ENCODE results near the gene RAB11FIP4.
A peak's percentile ranks its signal among the peaks of the same experiment; 100 is the strongest.

The RAB11FIP4 gene

DNA sequence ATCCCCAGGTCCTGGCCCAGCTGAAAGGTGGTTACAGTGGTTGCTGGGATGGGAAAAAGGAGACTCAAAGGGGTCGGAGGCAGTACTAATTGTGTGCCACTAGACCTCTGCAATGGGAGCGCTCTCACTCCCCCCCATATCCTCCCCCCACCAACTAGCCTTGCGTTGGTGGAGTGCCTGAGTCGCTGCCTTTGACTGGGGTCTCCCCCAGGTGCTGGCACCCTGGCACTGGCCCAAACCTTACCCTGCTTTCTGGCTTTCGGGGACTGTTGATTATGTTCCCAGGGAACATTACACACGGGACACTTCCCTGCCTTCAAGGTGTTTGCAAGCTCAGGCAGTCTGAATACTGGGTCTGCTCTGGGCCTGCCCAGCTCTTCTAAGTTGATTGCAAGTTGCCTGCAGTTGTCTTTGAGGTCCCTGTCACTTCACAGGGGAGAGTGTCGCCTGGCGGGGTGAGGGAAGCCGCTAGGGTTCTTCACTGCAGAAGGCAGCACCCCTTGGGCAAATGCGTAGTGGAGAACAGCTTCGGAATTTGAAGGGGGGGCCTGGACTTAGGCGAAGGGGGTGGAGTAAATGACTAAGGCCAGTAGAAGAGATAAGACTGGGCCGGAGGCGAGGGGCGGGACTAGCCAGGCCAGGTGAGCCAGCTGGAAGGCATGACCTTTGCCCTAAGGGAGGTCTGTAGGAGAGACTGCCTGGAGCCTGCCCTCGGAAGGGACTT lies 98.0 kb downstream of the RAB11FIP4 start:
- no peak for DNase-seq

DNA sequence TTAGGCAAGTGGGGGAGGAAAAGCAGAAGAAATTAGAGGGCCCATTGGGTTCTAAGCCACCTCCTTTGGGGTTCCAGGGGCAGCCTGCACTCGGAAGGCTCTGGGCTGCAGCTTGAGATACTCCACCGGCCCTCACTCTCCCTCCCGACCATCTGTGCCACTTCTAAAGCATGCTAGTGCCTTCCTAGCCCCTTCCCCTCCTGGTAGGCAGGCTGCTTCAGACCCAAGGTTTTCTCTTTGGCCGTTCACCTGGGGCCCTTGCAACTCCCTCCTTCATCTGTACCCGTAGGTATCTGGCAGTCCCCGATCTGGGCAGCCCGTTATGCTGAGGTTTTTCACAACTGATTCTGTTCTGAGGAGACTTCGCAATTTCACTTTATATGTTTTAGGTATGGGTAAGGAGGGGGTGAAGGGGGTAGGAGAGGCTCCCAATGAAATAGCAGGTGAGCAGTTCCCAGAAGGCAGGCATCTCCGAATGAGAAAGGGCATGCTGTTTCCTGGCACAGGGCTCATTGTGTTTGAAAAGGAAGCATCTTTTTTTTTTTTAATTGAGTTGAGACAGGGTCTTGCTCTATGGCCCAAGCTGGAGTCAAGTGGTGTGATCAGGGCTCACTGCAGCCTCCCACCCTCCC lies 98.7 kb downstream of the RAB11FIP4 start:
- DNase-seq = no peak

DNA sequence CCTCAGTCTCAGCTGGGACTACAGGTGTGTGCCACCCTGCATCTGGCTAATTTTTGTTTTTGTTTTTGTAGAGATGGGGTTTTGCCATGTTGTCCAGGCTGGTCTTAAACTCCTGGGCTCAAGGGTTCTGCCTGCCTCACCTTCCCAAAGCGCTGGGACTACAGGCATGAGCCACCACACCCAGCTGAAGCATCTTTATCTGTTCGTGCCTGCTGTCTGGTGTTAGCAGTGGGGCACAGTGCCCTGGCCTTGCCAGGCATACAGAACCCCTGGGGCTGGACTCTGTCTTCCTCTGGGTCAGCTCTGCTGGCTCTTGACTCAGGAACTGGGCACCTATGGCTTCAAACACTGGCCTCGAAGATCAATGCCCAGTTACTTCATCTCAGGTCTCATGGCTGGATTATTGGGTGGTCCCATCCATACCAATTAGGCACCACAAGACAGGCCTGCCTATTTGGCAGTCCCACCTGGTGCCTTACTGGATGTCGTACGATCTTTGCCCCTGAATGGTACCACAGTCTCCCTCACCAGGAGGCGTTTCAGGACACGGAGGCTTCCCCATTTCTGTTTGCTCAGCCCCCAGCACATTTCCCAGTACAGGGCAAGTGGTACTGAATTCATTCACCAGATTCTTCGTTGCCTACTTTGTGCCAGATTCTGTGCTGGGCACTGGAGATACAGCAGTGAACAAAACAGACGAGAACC lies 99.3 kb downstream of the RAB11FIP4 start:
- no peak for DNase-seq

DNA sequence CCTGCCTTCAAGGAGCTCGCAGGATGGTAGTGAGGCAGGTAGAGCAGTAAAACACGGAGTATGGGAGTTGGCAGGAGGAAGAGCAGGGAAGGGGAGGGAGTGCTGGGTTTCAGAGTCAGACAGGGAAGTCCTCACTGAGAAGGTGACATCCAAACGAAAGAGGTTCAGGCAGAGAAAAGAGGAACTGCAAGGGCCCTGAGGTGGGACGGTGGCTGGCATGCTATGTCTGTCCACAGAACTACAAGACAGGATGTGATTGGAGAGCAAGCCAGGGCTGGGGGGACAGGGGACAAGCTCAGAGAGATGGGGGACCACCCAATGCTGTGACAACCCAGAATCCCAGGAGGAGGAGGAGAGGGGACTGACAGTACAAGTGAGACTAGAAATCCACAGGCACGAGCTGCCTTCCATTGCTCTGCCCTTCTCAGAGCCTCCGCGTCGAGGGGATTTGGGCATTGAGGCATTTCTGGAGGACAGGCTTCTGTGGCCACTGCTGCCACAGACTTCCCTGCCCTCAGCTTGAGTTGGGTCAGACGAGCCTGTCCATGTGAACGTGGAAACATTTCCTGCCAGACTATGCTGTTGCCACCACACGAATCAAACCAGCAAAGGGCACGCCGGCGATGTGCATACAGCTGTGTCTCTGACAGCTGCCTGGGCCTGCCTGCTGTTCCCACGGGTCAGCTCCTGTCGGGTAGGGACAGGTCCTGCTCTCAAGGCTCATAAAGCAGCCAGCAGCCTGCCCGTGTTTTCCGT lies 100.1 kb downstream of the RAB11FIP4 start:
- peak; percentile 66 for DNase-seq

DNA sequence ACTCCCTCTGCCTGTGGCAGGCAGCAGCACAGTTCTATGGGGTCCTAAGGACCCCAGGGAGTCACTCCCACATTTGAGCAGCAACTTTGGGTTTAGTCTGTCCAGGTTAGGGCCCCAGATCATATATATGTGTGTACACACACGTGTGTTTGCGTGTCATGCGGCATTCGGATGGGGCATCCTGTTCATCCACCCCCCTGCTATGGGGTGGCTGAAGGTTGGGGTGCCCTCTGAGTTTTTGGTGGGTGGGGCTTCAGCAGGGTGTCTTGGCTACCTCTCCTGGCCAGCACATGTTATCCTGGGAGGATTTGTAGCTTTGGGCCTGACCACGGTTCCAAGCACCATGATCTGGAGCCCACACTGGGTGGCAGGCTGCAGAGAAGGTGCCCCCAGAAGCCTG lies 100.7 kb downstream of the RAB11FIP4 start:
- no peak for DNase-seq

DNA sequence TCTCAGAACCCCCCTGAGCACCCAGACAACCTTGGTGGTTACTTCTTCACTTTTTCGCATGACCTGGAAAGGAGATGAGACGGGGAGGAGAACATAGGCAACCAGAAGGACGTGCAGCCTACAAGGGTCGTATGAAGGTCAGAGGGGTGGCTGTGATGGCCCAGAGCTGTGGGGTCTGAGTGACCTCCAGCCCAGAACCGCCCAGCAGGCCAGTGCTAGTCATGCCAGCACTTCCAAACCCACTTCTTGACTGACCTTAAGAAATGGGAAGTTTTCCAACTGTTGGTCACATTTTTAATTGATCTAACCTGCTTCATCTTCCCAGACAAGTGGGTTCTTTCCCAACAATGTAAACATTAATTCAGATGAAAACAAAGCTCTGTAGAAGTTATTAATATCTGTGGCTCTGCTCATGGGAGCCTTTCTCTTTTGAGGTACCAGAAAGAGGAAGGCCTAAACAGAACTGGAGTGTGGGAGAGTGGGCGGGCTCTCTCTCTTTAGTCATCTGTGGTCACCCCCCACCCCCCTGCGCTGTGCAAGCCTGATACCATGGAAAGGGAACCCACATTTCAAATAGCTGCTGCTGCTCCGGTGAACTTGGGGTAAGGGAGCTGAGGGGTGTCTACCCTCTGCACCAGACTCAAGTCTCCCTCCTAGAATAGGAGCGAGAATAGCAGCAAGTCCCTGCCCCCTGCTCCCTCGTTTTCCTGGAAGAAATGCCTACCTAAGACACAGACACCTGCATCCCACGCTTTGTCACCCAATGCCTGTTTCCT lies 101.6 kb downstream of the RAB11FIP4 start:
- DNase-seq = peak; percentile 62

DNA sequence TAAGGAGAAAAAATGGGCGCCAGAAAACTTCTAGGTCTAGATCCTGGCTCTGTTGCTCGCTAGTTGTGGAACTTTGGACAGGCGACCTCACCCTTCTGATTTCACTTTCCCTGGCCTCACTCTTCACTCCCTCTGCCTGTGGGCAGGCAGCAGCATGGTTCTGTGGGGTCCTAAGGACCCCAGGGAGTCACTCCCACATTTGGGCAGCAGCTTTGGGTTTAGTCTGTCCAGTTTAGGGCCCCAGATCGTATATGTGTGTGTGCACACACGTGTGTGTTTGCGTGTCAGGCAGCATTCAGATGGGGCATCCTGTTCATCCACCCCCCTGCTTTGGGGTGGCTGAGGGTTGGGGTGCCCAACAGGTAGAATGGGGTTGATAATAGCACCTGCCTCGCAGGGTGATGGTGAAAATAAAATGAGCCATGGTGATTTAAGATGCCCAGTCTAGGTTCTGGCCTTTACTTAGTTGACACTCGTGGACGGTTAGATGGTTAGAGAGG lies 102.2 kb downstream of the RAB11FIP4 start:
- DNase-seq = no peak

DNA sequence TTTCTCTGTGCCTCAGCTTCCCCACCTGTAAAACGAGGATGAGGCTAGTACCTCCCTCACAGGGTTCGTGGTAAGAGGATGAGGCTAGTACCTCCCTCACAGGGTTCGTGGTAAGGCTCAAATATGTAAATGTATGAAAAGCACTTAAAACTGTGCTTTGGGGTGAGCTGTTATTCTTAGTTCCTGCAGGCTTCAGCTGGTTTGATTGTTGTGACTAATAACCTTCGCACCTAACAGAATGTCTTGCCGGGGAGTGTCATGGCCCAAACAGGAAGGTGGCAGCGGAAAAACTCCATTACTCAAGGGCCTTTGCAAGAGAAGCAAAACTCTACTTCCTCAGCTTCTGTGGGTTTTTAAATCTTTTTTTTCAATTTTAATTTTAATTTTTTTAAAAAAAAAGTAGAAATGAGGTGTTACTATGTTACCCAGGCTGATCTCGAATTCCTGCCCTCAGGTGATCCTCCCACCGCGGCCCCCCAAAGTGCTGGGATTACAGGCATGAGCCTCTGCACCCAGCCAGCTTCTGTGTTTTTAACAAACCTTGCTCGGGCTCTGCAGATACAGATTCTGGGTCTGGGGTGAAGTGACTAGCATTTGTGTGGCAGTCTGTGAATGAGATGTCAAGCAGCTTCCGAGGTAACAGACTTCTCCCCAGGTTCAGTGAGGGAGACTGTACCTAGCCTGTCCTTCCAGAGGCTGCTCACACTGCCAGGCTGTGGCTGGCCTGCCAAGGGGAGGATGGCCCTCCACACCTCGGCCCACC lies 103.0 kb downstream of the RAB11FIP4 start:
- peak; percentile 44 for DNase-seq

DNA sequence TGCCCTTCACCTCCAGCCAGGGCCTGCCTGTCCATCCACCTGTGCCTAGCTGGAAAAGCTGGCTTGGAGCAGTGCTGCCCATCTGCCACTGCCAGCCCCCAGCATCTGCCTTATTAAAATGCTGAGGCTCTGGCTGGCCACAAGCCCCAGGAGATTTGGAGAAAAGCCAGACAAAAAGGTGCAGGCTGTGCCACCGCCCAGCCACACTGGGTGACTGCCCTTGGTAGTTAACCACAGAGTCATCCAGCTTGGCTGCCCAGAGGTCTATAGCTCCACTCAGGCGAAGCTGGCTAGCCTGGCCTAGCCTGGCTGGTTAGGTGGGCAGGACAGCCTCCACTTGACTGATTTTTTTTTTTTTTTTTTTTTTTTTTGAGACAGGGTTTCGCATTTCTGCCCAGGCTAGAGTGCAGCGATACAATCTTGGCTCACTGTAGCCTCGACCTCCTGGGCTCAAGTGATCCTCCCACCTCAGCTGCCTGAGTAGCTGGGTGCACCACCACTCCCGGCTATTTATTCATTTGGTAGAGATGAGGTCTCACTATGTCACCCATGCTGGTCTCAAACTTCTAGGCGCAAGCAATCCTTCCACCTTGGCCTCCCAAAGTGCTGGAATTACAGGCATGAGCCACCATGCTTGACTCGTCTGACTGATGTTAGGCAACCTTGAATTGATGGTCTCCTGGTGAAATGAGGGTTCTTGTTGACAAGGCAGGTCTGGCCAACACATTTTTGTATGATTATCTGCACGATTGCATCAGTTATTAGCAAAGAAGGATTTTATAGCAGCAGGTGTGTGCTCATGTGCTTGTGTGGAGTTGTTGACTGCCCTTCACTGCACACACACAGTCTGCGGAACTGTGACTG lies 103.8 kb downstream of the RAB11FIP4 start:
- DNase-seq = no peak

DNA sequence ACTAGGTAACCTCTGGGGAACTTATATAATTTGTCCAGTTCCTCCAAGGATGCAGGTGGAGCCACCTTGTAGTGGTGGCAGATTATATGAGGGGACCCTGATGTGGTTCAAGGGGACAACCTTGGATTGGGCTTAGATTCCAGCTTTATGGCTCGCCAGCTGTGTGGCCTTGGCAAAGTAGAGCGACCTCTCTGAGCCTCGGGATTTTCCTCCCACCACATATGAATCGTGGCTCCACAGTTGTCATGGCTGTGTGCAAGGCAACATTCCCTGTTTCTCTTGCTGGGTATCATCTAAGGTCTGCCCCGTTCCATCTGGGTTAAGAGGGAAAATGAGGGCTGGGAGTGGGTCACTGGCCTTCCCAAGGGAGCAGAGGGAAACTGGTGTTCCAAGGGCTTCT lies 104.6 kb downstream of the RAB11FIP4 start:
- DNase-seq = no peak

DNA sequence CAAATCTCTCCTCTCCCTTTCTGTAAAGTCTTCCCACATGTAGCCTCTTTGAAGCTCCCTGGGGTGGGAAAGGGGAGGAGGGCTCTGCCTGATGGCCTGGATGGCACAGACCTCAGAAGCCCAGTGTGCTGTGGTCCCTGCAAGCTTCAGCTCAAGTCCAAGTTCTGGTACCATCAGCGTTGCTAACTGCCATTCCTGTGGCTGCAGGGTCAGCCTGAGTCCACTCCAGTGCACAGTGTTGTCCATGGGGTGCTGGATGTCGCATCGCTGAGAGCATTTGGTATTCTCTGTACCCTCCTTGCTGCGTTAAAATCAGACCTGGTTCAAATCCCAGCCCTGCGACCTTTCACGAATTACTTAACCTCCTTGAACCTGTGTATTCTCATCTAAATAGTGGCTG lies 105.1 kb downstream of the RAB11FIP4 start:
- no peak for DNase-seq

DNA sequence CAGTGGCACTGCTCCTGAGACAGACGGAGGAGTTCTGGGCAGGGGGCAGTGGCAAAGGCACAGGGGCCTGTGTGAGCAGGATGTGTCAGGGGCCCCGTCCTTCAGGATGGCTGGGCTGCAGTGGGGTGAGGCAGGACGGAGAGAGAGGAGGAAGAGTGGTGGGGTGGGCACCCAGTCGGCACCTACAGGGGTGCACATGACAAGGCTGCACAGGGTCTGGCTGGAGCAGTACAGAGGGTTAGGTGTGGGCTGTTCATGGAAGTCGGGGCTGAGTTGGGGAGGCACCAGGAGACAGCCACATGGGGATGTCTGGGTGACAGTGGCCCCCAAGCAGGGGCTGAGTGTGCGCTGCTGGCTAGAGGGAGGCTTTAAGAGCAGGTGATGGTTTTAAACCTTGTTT lies 106.0 kb downstream of the RAB11FIP4 start:
- DNase-seq = no peak

DNA sequence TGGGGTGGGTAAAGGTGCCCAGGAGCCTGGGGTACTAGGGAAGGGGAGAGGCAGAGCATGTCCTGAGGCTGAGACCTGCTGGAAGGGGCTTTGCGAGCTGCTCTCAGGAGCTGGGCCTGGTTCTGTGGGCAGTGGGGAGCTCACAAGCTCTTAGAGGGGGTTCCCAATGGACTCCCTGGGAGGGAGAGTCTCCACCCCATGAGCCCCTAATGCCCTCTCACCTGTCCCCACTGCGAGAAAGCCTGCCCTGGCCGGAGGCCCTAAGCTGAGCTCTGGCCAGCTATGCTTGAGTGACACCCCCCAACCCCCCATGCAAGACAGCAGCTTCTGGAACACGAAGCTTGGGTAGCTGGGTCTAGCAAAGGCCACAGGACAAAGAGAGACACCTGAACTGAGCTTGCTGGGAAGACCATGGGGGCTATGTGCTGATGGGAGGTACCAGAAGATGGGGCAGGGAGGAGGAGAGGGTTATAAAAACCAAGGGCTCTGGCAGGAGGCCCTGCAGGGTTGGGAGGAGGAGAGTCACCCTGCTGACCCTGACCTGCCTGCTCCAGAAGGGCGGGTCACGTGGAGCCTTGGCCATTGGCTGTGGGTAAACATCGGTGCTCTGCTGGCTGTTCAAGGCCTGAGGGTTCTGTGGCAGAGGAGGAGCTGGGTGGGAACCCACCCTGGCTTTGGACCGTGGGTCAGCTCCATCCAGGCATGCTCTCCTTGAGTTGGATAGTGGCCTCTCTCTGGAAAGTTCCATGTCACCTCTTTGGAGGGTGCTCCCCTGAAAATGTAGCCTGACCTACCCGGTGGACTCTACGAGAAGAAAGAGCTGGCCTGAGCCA lies 106.7 kb downstream of the RAB11FIP4 start:
- no peak for DNase-seq

DNA sequence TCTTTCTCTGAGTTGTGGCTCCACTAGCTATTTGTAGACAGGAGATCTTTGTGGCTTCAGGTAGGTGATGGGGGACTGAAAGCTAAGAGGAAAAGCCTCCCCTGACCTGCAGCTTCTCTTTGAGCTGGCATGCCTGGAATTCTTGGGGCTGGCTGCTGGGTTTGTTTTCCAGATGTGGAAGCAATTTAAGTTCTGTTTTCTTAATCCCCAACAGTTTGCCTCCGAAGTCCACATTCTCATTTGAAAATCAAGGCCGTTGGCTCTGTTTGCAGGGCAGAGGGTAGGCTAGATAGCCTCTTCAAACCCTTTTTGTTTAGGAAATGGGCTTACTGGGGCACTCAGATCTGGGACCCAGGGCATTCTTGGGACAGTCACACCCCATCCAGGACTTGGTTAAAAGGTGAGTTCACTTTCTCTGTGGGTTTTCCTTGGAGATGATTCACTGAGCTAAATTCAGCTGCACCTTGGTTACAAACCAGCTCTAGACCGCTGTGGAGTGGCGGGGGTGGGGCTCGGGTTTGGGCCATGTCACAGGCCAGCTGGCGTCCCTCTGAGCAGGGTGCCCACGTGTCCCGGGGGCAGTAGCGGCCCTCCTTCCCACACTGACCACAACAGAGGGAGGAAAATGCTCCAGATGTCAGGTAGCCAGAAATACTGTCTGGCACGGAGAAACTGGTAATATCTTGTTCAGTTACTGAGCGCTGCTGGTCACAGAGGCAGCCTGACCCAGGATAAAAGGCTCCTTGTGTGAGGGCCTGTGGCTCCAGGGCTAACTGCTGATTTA lies 108.5 kb downstream of the RAB11FIP4 start:
- DNase-seq = no peak

DNA sequence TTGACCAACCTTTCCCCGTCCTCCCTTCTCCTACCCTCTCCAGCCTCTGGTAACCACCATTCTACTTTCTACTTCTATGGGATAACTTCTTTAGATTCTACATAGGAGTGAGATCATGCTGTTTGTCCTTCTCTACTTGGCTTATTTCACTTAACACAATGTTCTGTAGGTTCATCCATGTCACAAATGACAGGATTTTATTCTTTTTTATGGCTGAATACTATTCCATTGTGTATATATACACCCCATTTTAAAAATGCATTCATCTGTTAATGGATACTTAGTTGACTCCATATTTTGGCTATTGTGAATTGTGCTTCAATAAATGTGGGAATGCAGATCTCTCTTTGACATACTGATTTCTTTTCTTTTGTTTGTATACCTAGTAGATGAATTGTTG lies 115.0 kb downstream of the RAB11FIP4 start:
- DNase-seq = no peak

DNA sequence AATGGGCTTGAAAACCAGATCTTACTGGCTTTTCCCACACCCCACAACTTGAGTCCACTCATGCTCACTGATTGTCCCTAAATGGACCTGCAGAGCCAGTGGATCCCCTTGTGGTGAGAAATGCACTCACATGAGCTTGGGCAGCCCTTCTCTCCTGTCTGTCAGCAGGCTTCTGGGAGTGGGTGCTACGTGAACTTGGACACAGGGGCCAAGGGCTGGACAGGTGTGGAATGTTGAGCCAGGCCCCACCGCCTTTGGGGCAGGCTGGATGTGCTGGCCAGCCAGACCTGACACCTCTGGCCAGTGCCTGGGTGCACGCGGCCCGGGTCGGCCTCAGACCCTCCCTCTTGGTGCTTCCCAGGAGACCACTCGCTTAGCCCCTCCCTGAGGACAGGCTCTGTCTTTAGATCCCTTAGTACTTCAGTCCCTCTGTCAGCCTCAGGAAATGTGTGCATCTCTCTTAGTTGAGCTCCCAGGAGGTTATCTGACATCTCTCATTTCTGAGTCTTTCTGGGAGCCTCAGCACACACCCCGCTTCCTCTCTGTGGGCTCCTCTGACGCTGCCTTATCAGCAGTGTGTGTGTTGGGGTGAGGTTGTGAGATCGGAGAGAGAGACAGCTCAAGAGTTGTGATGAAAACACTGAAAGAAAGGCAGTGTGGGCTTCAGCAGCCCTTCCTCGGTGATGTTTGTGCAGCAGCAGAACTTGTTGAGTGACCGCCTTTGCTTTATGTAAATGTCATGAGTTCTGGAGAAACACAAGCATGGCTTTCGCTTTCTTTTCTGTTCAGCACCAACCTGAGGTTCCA lies 117.0 kb downstream of the RAB11FIP4 start:
- peak; percentile 30 for DNase-seq

DNA sequence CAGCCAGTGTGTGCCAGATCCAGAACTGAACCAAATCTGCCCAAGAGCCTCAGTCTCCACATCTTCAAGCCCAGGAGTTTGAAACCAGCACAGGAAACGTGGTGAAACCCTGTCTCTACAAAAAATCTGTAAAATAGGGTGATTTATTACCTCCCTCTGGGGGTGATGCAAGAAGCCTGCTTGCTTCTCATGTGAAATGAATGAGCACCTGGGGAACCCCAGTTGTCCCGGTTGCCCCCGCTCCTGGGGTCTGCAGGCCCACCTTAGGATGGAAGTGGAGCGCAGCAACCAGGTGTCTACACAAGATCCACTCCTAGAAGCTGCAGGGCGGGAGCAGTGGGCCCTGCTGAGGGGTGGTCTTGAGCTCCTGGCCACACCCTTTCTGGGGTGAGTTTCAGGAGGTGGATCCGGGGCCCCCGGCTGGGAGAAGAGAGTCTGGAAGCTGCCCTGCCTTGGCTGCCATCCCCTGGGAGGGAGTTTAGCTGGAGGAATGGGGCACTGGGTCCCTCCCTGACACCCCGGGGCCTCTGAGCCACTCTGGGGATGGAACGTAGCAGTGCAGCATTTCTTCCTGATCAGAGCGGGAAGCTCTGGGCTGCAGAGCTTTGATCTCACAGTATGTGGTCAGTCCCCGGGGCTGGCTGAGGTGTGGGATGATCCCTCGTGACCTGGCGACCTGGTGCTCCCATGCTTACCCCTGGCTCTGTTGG lies 117.8 kb downstream of the RAB11FIP4 start:
- DNase-seq = no peak

Measured in GDM1 (cell line).